ENCODE results near the gene CHCHD3. TPM values are rescaled to one million over a fixed set of nuclear protein-coding genes. Genes with fewer than 3 reads are reported as not detected.

CHCHD3 gene
- polyA plus RNA-seq, 3 donors = 30.5 to 56.7 (median 48.8) TPM

DNA sequence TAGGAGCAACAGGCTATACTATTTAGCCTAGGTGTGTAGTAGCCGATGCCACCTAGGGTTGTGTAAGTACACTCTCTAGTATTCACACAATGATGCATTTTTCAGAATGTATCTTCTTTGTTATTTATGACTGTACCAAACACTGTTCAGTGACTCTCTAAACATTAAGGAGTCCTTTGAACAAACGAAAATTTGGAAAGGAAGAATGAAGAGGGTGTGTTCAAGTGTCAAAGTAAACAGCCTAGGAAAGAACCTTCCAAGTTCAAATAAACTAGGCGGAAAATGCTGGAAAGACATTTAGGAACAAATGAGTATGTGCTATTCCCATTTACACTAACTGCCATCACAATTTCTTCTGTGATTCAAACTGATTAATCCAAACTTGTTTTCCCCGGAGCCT lies 142.4 kb downstream of the CHCHD3 start:
- Histone ChIP-seq H3K36me3 (replicated peaks in 1 of 2; ENCODE audit: control insufficient read depth in 1 of 2, insufficient read depth in 2 of 2, low read length in 2 of 2) (peaks cover 0 to 2% of the 10 kb centered on the region in 2 donors), H3K9me3 (replicated peaks in 1 of 2; ENCODE audit: control insufficient read depth in 1 of 2, insufficient read depth in 1 of 2, low read length in 2 of 2) (peaks cover 0 to 5% of the 10 kb centered on the region in 2 donors), H3K9ac (ENCODE audit: insufficient read depth, low read length, poor library complexity, severe bottlenecking) (no peak overlapping the region), H4K20me1 (ENCODE audit: insufficient read depth, low read length) (no peaks in the 10 kb centered on the region), H3K27me3 (ENCODE audit: control insufficient read depth in 2 of 2, insufficient read depth in 2 of 2, low read length in 2 of 2) (no peaks in the 10 kb centered on the region), H2AFZ (ENCODE audit: insufficient read depth, low read depth, low read length, poor library complexity, severe bottlenecking) (no peak overlapping the region), H3K4me1 (ENCODE audit: control insufficient read depth in 1 of 2, insufficient read depth in 2 of 2, low read length in 2 of 2) (peaks cover 0 to 7% of the 10 kb centered on the region in 2 donors), H3K4me3 (replicated peaks in 1 of 3; ENCODE audit: low read depth in 2 of 3, low read length in 3 of 3) (no peak overlapping the region), H3K4me2 (replicated peaks; ENCODE audit: extremely low read depth, low read length, poor library complexity, severe bottlenecking) (no peak overlapping the region), H3K79me2 (ENCODE audit: insufficient read depth, low read length) (no peaks in the 10 kb centered on the region), H3K27ac (ENCODE audit: low read depth in 1 of 2, low read length in 2 of 2) (no peak overlapping the region)
- Mint-ChIP-seq H3K4me3 (no peak overlapping the region), H3K27ac (no peak overlapping the region), H3K4me1 (peaks cover 9% of the 10 kb centered on the region), H3K36me3 (peaks cover 13 to 14% of the 10 kb centered on the region in 2 donors), H3K27me3 (ENCODE audit: low read depth in 3 of 3) (no peaks in the 10 kb centered on the region), H3K9me3 (peaks cover 0 to 8% (median 5%) of the 10 kb centered on the region in 7 donors)
- WGBS (ENCODE audit: insufficient coverage) = 100% methylated on average over 1 of the region's 4 CpGs
- intact Hi-C loops (cut with micrococcal nuclease) = no loop called here
- TF ChIP-seq, protein P1, sequence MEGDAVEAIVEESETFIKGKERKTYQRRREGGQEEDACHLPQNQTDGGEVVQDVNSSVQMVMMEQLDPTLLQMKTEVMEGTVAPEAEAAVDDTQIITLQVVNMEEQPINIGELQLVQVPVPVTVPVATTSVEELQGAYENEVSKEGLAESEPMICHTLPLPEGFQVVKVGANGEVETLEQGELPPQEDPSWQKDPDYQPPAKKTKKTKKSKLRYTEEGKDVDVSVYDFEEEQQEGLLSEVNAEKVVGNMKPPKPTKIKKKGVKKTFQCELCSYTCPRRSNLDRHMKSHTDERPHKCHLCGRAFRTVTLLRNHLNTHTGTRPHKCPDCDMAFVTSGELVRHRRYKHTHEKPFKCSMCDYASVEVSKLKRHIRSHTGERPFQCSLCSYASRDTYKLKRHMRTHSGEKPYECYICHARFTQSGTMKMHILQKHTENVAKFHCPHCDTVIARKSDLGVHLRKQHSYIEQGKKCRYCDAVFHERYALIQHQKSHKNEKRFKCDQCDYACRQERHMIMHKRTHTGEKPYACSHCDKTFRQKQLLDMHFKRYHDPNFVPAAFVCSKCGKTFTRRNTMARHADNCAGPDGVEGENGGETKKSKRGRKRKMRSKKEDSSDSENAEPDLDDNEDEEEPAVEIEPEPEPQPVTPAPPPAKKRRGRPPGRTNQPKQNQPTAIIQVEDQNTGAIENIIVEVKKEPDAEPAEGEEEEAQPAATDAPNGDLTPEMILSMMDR (IDR thresholded peaks at IDR 0.05) = no peak
- no peak for DNase-seq

DNA sequence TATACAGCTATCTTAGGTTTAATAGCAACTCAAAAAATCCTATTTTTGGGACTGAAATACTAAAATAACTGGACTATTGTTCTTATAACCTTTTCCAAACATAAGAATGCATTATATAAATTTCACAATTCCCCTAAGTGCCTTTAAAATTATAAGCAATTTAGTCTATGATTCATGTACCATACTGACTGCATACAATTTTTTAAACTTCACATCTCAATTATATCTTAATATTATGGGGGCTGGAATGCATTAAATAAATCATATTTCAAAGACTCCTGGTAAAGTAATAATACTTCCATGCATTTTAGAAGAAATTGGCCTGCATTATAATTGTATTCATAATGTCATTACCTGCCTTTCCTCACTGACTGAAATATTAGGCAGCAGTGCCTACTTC lies 144.6 kb downstream of the CHCHD3 start:
- Histone ChIP-seq H3K4me1 (ENCODE audit: control insufficient read depth in 1 of 2, insufficient read depth in 2 of 2, low read length in 2 of 2) (peaks cover 13 to 16% of the 10 kb centered on the region in 2 donors), H3K79me2 (ENCODE audit: insufficient read depth, low read length) (no peaks in the 10 kb centered on the region), H3K9ac (ENCODE audit: insufficient read depth, low read length, poor library complexity, severe bottlenecking) (no peak overlapping the region), H3K27ac (ENCODE audit: low read depth in 1 of 2, low read length in 2 of 2) (no peak overlapping the region), H3K9me3 (replicated peaks in 1 of 2; ENCODE audit: control insufficient read depth in 1 of 2, insufficient read depth in 1 of 2, low read length in 2 of 2) (peaks cover 0 to 5% of the 10 kb centered on the region in 2 donors), H3K36me3 (replicated peaks in 1 of 2; ENCODE audit: control insufficient read depth in 1 of 2, insufficient read depth in 2 of 2, low read length in 2 of 2) (peaks cover 0 to 2% of the 10 kb centered on the region in 2 donors), H4K20me1 (ENCODE audit: insufficient read depth, low read length) (no peaks in the 10 kb centered on the region), H3K27me3 (ENCODE audit: control insufficient read depth in 2 of 2, insufficient read depth in 2 of 2, low read length in 2 of 2) (no peaks in the 10 kb centered on the region), H3K4me2 (replicated peaks; ENCODE audit: extremely low read depth, low read length, poor library complexity, severe bottlenecking) (no peak overlapping the region), H3K4me3 (replicated peaks in 1 of 3; ENCODE audit: low read depth in 2 of 3, low read length in 3 of 3) (no peak overlapping the region), H2AFZ (ENCODE audit: insufficient read depth, low read depth, low read length, poor library complexity, severe bottlenecking) (no peak overlapping the region)
- no peak for DNase-seq
- H3K36me3 Mint-ChIP-seq = peaks cover 13 to 17% of the 10 kb centered on the region in 2 donors
- H3K27ac Mint-ChIP-seq = no peak overlapping the region
- peaks cover 22% of the 10 kb centered on the region for H3K4me1 Mint-ChIP-seq
- H3K27me3 Mint-ChIP-seq (ENCODE audit: low read depth in 3 of 3) = no peaks in the 10 kb centered on the region
- H3K4me3 Mint-ChIP-seq = no peak overlapping the region
- peaks cover 0 to 8% (median 5%) of the 10 kb centered on the region in 7 donors for H3K9me3 Mint-ChIP-seq
- intact Hi-C loops (cut with micrococcal nuclease) = no loop called here
- TF ChIP-seq, protein P1 (IDR thresholded peaks at IDR 0.05) = no peak
